ENCODE measurements around the gene ART4. TPM values are rescaled to one million over a fixed set of nuclear protein-coding genes. Genes with fewer than 3 reads are reported as not detected.
A peak's percentile ranks its signal among the peaks of the same experiment; 100 is the strongest.

The ART4 gene
- total RNA-seq, 1 donor from 2014 or later, result 0.22 TPM

- Mint-ChIP-seq H3K27ac (peak overlapping the region; percentile 35), H3K27me3 (peaks cover 4% of the 10 kb centered on the region), H3K36me3 (peaks cover 5% of the 10 kb centered on the region), H3K4me3 (peak overlapping the region; percentile 8), H3K4me1 (ENCODE audit: unreplicated experiment) (no peaks in the 10 kb centered on the region), H3K9me3 (peaks cover 10% of the 10 kb centered on the region)
- DNase-seq (ENCODE audit: extremely low spot score, unreplicated experiment), result no peak
- TF ChIP-seq CTCF (conservative IDR thresholded peaks at IDR 0.05), result no peak
These were observed 2.7 kb downstream of the ART4 start for GRCh38 chr12:14840616-14841015.

GRCh38 chr12:14839262-14839661, 4.1 kb downstream of the ART4 start:
- peaks cover 5% of the 10 kb centered on the region for H3K36me3 Mint-ChIP-seq
- H3K9me3 Mint-ChIP-seq, result peaks cover 10% of the 10 kb centered on the region
- H3K4me1 Mint-ChIP-seq (ENCODE audit: unreplicated experiment), result no peaks in the 10 kb centered on the region
- no peak overlapping the region for H3K4me3 Mint-ChIP-seq
- TF ChIP-seq CTCF (conservative IDR thresholded peaks at IDR 0.05), result no peak
- H3K27ac Mint-ChIP-seq, result no peak overlapping the region
- no peak for DNase-seq (ENCODE audit: extremely low spot score, unreplicated experiment)
- no peaks in the 10 kb centered on the region for H3K27me3 Mint-ChIP-seq

- no peak overlapping the region for H3K27ac Mint-ChIP-seq
- H3K4me3 Mint-ChIP-seq, result no peak overlapping the region
- no peak for TF ChIP-seq CTCF (conservative IDR thresholded peaks at IDR 0.05)
- H3K4me1 Mint-ChIP-seq (ENCODE audit: unreplicated experiment), result no peaks in the 10 kb centered on the region
- H3K36me3 Mint-ChIP-seq, result peaks cover 5% of the 10 kb centered on the region
- H3K9me3 Mint-ChIP-seq, result peaks cover 10% of the 10 kb centered on the region
- H3K27me3 Mint-ChIP-seq, result no peaks in the 10 kb centered on the region
- no peak for DNase-seq (ENCODE audit: extremely low spot score, unreplicated experiment)
These were observed 6.8 kb downstream of the ART4 start for GRCh38 chr12:14836336-14837210.

- H3K27ac Mint-ChIP-seq, result no peak overlapping the region
- H3K9me3 Mint-ChIP-seq, result peaks cover 4% of the 10 kb centered on the region
- DNase-seq (ENCODE audit: extremely low spot score, unreplicated experiment), result no peak
These were observed 8.8 kb downstream of the ART4 start for GRCh38 chr12:14834509-14834908.

GRCh38 chr12:14833952-14834351, 9.4 kb downstream of the ART4 start:
- no peaks in the 10 kb centered on the region for H3K4me1 Mint-ChIP-seq (ENCODE audit: unreplicated experiment)
- no peaks in the 10 kb centered on the region for H3K27me3 Mint-ChIP-seq
- H3K27ac Mint-ChIP-seq, result no peak overlapping the region
- DNase-seq (ENCODE audit: extremely low spot score, unreplicated experiment), result no peak
- H3K36me3 Mint-ChIP-seq, result no peaks in the 10 kb centered on the region
- TF ChIP-seq CTCF (conservative IDR thresholded peaks at IDR 0.05), result no peak
- H3K4me3 Mint-ChIP-seq, result no peak overlapping the region
- no peaks in the 10 kb centered on the region for H3K9me3 Mint-ChIP-seq

More at GRCh38 chr12:14834509-14834908, 8.8 kb downstream of the ART4 start:
- Mint-ChIP-seq H3K27me3 (no peaks in the 10 kb centered on the region), H3K4me3 (no peak overlapping the region), H3K4me1 (ENCODE audit: unreplicated experiment) (no peaks in the 10 kb centered on the region), H3K36me3 (no peaks in the 10 kb centered on the region)
- no peak for TF ChIP-seq CTCF (conservative IDR thresholded peaks at IDR 0.05)

Data from type B pancreatic cell (in vitro differentiated cells).